NCI-H146 treated with DMSO at 0.1 percent for 48 hours (cell line): ENCODE results near the gene USP17L24.
"Not testable (repeated sequence)": the region's sequence is repeated elsewhere in the genome, so short reads cannot be mapped to it uniquely, and the experiment has no call there.

Source experiments
- DNase-seq: peaks from one replicate; lab custom pipeline; 2025; ENCODE audit not compliant: unreplicated experiment; lab: John Stamatoyannopoulos, UW

Gene USP17L24, protein sequence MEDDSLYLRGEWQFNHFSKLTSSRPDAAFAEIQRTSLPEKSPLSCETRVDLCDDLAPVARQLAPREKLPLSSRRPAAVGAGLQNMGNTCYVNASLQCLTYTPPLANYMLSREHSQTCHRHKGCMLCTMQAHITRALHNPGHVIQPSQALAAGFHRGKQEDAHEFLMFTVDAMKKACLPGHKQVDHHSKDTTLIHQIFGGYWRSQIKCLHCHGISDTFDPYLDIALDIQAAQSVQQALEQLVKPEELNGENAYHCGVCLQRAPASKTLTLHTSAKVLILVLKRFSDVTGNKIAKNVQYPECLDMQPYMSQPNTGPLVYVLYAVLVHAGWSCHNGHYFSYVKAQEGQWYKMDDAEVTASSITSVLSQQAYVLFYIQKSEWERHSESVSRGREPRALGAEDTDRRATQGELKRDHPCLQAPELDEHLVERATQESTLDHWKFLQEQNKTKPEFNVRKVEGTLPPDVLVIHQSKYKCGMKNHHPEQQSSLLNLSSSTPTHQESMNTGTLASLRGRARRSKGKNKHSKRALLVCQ

DNA sequence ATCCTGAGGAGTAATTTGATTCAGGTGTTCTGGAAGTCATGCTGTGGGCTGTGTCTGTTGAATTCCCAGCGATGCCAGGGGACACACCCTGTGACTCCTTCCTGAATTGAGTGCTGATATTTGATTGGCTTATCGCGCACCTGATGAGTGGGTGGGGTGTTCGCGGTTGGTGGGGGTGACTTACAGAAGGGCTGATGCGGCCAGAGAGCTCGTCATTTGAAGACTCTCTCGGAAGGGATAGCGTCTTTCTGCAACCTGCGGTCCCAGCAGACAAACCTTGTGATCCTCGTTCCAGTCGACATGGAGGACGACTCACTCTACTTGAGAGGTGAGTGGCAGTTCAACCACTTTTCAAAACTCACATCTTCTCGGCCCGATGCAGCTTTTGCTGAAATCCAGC lies at the start of gene USP17L24:
Gene USP17L24, plus strand, starts transcription at position 301 of the 400 bp plus-strand sequence. Its CDS starts 0 bp downstream, at position 301.
- not testable (repeated sequence) for DNase-seq

DNA sequence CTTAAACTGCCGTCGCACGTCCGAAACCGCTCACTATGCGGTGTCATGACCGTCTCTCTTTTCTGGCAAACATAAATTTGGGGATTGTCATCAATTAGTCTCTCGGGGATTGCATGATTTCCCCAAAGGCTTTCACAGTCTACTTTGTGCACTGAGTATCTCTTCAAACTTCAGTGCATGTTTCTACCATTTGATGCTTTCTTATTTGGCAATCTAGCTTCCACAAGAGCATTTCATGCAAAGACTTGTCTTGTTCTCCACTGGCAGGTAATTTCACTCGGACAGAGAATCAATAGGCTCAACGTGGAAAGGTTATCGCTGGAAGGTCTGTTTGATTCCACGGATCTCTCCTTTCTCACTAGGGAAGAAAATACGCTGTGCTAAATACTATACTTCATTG lies 774 bp upstream of the USP17L24 start:
- DNase-seq = not testable (repeated sequence)

DNA sequence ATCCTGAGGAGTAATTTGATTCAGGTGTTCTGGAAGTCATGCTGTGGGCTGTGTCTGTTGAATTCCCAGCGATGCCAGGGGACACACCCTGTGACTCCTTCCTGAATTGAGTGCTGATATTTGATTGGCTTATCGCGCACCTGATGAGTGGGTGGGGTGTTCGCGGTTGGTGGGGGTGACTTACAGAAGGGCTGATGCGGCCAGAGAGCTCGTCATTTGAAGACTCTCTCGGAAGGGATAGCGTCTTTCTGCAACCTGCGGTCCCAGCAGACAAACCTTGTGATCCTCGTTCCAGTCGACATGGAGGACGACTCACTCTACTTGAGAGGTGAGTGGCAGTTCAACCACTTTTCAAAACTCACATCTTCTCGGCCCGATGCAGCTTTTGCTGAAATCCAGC lies 4.6 kb downstream of the USP17L24 start, which contains the start of gene USP17L25:
Gene USP17L25, plus strand, starts transcription at position 301 of the 400 bp plus-strand sequence. Its CDS starts 0 bp downstream, at position 301.
- DNase-seq = not testable (repeated sequence)

DNA sequence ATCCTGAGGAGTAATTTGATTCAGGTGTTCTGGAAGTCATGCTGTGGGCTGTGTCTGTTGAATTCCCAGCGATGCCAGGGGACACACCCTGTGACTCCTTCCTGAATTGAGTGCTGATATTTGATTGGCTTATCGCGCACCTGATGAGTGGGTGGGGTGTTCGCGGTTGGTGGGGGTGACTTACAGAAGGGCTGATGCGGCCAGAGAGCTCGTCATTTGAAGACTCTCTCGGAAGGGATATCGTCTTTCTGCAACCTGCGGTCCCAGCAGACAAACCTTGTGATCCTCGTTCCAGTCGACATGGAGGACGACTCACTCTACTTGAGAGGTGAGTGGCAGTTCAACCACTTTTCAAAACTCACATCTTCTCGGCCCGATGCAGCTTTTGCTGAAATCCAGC lies 9.4 kb downstream of the USP17L24 start, which contains the start of gene USP17L26:
Gene USP17L26, plus strand, starts transcription at position 301 of the 400 bp plus-strand sequence. Its CDS starts 0 bp downstream, at position 301.
- not testable (repeated sequence) for DNase-seq

DNA sequence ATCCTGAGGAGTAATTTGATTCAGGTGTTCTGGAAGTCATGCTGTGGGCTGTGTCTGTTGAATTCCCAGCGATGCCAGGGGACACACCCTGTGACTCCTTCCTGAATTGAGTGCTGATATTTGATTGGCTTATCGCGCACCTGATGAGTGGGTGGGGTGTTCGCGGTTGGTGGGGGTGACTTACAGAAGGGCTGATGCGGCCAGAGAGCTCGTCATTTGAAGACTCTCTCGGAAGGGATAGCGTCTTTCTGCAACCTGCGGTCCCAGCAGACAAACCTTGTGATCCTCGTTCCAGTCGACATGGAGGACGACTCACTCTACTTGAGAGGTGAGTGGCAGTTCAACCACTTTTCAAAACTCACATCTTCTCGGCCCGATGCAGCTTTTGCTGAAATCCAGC lies 14.1 kb downstream of the USP17L24 start, which contains the start of gene USP17L5:
Gene USP17L5, plus strand, starts transcription at position 301 of the 400 bp plus-strand sequence. Its CDS starts 0 bp downstream, at position 301.
- DNase-seq = not testable (repeated sequence)

DNA sequence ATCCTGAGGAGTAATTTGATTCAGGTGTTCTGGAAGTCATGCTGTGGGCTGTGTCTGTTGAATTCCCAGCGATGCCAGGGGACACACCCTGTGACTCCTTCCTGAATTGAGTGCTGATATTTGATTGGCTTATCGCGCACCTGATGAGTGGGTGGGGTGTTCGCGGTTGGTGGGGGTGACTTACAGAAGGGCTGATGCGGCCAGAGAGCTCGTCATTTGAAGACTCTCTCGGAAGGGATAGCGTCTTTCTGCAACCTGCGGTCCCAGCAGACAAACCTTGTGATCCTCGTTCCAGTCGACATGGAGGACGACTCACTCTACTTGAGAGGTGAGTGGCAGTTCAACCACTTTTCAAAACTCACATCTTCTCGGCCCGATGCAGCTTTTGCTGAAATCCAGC lies 18.9 kb downstream of the USP17L24 start, which contains the start of gene USP17L27:
Gene USP17L27, plus strand, starts transcription at position 301 of the 400 bp plus-strand sequence. Its CDS starts 0 bp downstream, at position 301.
- DNase-seq = not testable (repeated sequence)

DNA sequence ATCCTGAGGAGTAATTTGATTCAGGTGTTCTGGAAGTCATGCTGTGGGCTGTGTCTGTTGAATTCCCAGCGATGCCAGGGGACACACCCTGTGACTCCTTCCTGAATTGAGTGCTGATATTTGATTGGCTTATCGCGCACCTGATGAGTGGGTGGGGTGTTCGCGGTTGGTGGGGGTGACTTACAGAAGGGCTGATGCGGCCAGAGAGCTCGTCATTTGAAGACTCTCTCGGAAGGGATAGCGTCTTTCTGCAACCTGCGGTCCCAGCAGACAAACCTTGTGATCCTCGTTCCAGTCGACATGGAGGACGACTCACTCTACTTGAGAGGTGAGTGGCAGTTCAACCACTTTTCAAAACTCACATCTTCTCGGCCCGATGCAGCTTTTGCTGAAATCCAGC lies 23.6 kb downstream of the USP17L24 start, which contains the start of gene USP17L28:
Gene USP17L28, plus strand, starts transcription at position 301 of the 400 bp plus-strand sequence. Its CDS starts 0 bp downstream, at position 301.
- DNase-seq = not testable (repeated sequence)

DNA sequence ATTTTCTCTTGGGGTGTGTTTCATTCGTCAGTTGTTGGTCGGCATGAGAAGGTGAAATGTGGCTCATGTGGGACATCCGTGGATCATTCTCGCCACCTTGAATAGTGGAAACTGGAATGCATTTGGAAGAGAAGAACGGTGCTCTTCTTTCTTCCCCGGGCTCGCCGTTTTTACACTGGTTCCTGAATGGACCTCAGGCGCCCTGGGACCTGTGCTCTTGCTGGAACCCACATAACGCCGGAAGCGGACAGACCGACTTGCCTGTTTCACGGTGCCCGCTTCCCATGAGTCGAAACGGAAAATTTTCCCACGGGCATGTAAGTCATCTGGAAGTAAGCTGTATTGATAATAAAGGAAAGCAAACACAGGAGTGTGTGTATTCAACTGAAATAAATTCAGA lies 25.9 kb downstream of the USP17L24 start:
- not testable (repeated sequence) for DNase-seq

DNA sequence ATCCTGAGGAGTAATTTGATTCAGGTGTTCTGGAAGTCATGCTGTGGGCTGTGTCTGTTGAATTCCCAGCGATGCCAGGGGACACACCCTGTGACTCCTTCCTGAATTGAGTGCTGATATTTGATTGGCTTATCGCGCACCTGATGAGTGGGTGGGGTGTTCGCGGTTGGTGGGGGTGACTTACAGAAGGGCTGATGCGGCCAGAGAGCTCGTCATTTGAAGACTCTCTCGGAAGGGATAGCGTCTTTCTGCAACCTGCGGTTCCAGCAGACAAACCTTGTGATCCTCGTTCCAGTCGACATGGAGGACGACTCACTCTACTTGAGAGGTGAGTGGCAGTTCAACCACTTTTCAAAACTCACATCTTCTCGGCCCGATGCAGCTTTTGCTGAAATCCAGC lies 28.4 kb downstream of the USP17L24 start, which contains the start of gene USP17L29:
Gene USP17L29, plus strand, starts transcription at position 301 of the 400 bp plus-strand sequence. Its CDS starts 0 bp downstream, at position 301.
- DNase-seq = not testable (repeated sequence)

DNA sequence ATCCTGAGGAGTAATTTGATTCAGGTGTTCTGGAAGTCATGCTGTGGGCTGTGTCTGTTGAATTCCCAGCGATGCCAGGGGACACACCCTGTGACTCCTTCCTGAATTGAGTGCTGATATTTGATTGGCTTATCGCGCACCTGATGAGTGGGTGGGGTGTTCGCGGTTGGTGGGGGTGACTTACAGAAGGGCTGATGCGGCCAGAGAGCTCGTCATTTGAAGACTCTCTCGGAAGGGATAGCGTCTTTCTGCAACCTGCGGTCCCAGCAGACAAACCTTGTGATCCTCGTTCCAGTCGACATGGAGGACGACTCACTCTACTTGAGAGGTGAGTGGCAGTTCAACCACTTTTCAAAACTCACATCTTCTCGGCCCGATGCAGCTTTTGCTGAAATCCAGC lies 37.9 kb downstream of the USP17L24 start, which contains the start of gene USP17L30:
Gene USP17L30, plus strand, starts transcription at position 301 of the 400 bp plus-strand sequence. Its CDS starts 0 bp downstream, at position 301.
- not testable (repeated sequence) for DNase-seq
